K562 (cell line): ENCODE measurements around the gene ENTPD6. TPM values are rescaled to one million over a fixed set of nuclear protein-coding genes. Genes with fewer than 3 reads are reported as not detected.

Experiments used
- ATAC-seq: fragments of 200-7000 bp; cut with Tn5 transposase; 3 replicates; pipeline ENCODE4 v1.9.1; 2020; ENCODE audit warnings: moderate library complexity
- BruUV-seq: library from RNA; stranded (reverse); fragments of 400-500 nt; replicated peaks from 2 replicates; lab custom pipeline; 2021; lab: Mats Ljungman, UMichigan
- CTCF ChIA-PET: fragments of 300-600 bp; formaldehyde crosslinking; extraction: SDS; loops from one replicate; lab custom pipeline; 2021; ENCODE audit warnings: low intra/inter-chr PET ratio; lab: Yijun Ruan, JAX
- POLR2A ChIA-PET: fragments of 300-600, 350-650 bp; sonication (Branson Sonifier 250); formaldehyde crosslinking; extraction: SDS; loops from one replicate; lab custom pipeline; 2021; ENCODE audit warnings: antibody characterized with exemption, inconsistent platforms; lab: Yijun Ruan, JAX
- DNase-seq, 4 experiments: peaks; one replicate each; pipeline versions ENCODE4 v3.0.0 to v3.0.0-alpha.2; 2011 to 2018; ENCODE audit warnings: low spot score in 3 of 4, mixed read lengths in 3 of 4; ENCODE audit errors: extremely low read depth in 1 of 4
- FAIRE-seq: peaks from 2 replicates; lab custom pipeline; 2011; peaks lifted over from hg19 to GRCh38; lab: Jason Lieb, UNC
- H2AFZ ChIP-seq: 2 replicates; pipeline ENCODE4 v1.6.0; 2011; ENCODE audit warnings: low read depth, low read length, control low read depth, inconsistent platforms
- H3K27ac ChIP-seq: fragments of 200-600 bp; 3 replicates; pipeline ENCODE4 v1.8.0; 2011; ENCODE audit warnings: low read depth, mild to moderate bottlenecking, control low read depth, inconsistent platforms, low read length, moderate library complexity, mixed read lengths; ENCODE audit errors: extremely low read depth
- H3K27me3 ChIP-seq, 2 experiments: fragments of 300-600 bp in 1 of 2; 2 replicates in 1 of 2; 3 replicates in 1 of 2; pipeline versions ENCODE4 v1.6.0 to v1.8.0; 2011; ENCODE audit warnings: inconsistent platforms in 2 of 2, low read length in 2 of 2, mild to moderate bottlenecking in 1 of 2, mixed read lengths in 1 of 2, moderate library complexity in 1 of 2; ENCODE audit not compliant: control insufficient read depth in 2 of 2, insufficient read depth in 2 of 2
- H3K36me3 ChIP-seq: fragments of 300-600 bp; 3 replicates; pipeline ENCODE4 v1.8.0; 2011; ENCODE audit warnings: mild to moderate bottlenecking, low read length, inconsistent platforms; ENCODE audit not compliant: control insufficient read depth, insufficient read depth
- H3K4me1 ChIP-seq, 2 experiments: fragments of 200-600 bp in 1 of 2; replicated peaks in 1 of 2; 2 replicates in 1 of 2; 3 replicates in 1 of 2; pipeline versions ENCODE4 v1.5.1 to v1.8.0; 2011; ENCODE audit warnings: inconsistent platforms in 2 of 2, low read length in 2 of 2, mild to moderate bottlenecking in 1 of 2, mixed read lengths in 1 of 2, moderate library complexity in 1 of 2; ENCODE audit not compliant: control insufficient read depth in 2 of 2, insufficient read depth in 2 of 2
- H3K4me2 ChIP-seq: 2 replicates; pipeline ENCODE4 v1.6.1; 2011; ENCODE audit warnings: low read length, control low read depth, inconsistent platforms, mixed read lengths; ENCODE audit not compliant: insufficient read depth
- H3K4me3 ChIP-seq: fragments of 200-600 bp; sonication (generic), shearing (Covaris generic); 2 replicates; pipeline ENCODE4 v1.5.1; 2016; ENCODE audit warnings: control low read depth, inconsistent platforms
- H3K79me2 ChIP-seq: fragments of 200-600 bp; 3 replicates; pipeline ENCODE4 v1.8.0; 2011; ENCODE audit warnings: low read length, inconsistent platforms; ENCODE audit not compliant: control insufficient read depth, insufficient read depth
- H3K9ac ChIP-seq, 2 experiments: 2 replicates each; pipeline versions ENCODE4 v1.6.0 to v1.6.1; 2011; ENCODE audit warnings: low read depth in 2 of 2, low read length in 2 of 2, control low read depth in 1 of 2, inconsistent platforms in 1 of 2, mild to moderate bottlenecking in 1 of 2, mixed read lengths in 1 of 2; ENCODE audit not compliant: insufficient read depth in 1 of 2
- H3K9me1 ChIP-seq: one replicate; pipeline ENCODE4 v1.6.0; 2011; ENCODE audit warnings: inconsistent platforms, mild to moderate bottlenecking, low read length, moderate library complexity; ENCODE audit not compliant: control insufficient read depth, insufficient read depth
- H3K9me3 ChIP-seq: replicated peaks from 2 replicates; pipeline ENCODE4 v1.5.1; 2011; ENCODE audit warnings: low read depth, low read length, inconsistent platforms; ENCODE audit not compliant: control insufficient read depth, insufficient read depth
- H4K20me1 ChIP-seq: replicated peaks from 2 replicates; pipeline ENCODE4 v1.6.1; 2011; ENCODE audit warnings: low read length, inconsistent platforms, mixed read lengths; ENCODE audit not compliant: control insufficient read depth, insufficient read depth
- BCOR ChIP-seq: fragments of 450-650 bp; IDR thresholded peaks from 2 replicates; pipeline ENCODE4 v1.6.1; 2016
- CBX1 ChIP-seq: sonication (generic); IDR thresholded peaks from 2 replicates; pipeline ENCODE4 v1.6.1; 2016; ENCODE audit warnings: antibody characterized with exemption, low read depth, mild to moderate bottlenecking
- FOSL1 ChIP-seq: fragments of 200-800 bp; sonication (Bioruptor generic); conservative IDR thresholded peaks from 2 replicates; pipeline ENCODE4 v1.6.1; 2016; ENCODE audit warnings: missing genetic modification characterization, missing compliant biosample characterization
- HNRNPUL1 ChIP-seq: fragments of 200-400 bp; formaldehyde crosslinking; IDR thresholded peaks from 2 replicates; pipeline ENCODE4 v1.6.1; 2017; ENCODE audit warnings: low read length
- HSF4 ChIP-seq: fragments of 250-450 bp; sonication (Bioruptor Pico); IDR thresholded peaks from 2 replicates; pipeline ENCODE4 v2.1.2; 2022; ENCODE audit warnings: mild to moderate bottlenecking, moderate library complexity, borderline replicate concordance
- IFI16 ChIP-seq: fragments of 250-450 bp; sonication (Bioruptor Pico); IDR thresholded peaks from 2 replicates; pipeline ENCODE4 v2.1.2; 2022; ENCODE audit warnings: mild to moderate bottlenecking, inconsistent platforms
- MECOM ChIP-seq: fragments of 250-450 bp; sonication (Bioruptor Pico); IDR thresholded peaks from 2 replicates; pipeline ENCODE4 v1.8.0; 2022; ENCODE audit warnings: inconsistent platforms
- MTA3 ChIP-seq: fragments of 450-650 bp; formaldehyde crosslinking; IDR thresholded peaks from 2 replicates; pipeline ENCODE4 v1.6.1; 2017; ENCODE audit warnings: mild to moderate bottlenecking, borderline replicate concordance
- NFYB ChIP-seq: IDR thresholded peaks from 2 replicates; pipeline ENCODE4 v1.6.1; 2011; ENCODE audit warnings: mild to moderate bottlenecking, moderate library complexity; ENCODE audit not compliant: insufficient read length; ENCODE audit errors: extremely low read depth
- RFX5 ChIP-seq: IDR thresholded peaks from 2 replicates; pipeline ENCODE4 v1.6.1; 2011; ENCODE audit warnings: low read depth, mild to moderate bottlenecking, improper control_type of control experiment, low read length
- SETDB1 ChIP-seq: IDR thresholded peaks from one replicate; pipeline ENCODE4 v1.6.1; 2012; ENCODE audit warnings: low read length, control low read depth, inconsistent platforms
- TOE1 ChIP-seq, 2 experiments: fragments of 450-650 bp in 1 of 2; sonication (generic) in 1 of 2; formaldehyde crosslinking in 1 of 2; IDR thresholded peaks; 2 replicates each; pipeline versions ENCODE4 v1.7.1 to v1.8.0; 2016 to 2022; ENCODE audit warnings: borderline replicate concordance in 2 of 2, mild to moderate bottlenecking in 2 of 2, antibody characterized with exemption in 1 of 2, inconsistent platforms in 1 of 2, low read depth in 1 of 2, missing genetic modification reagents in 1 of 2, moderate library complexity in 1 of 2
- ZBTB9 ChIP-seq: fragments of 450-650 bp; formaldehyde crosslinking; IDR thresholded peaks from 2 replicates; pipeline ENCODE4 v1.4.0; 2020; ENCODE audit warnings: mild to moderate bottlenecking, moderate library complexity
- ZC3H8 ChIP-seq: fragments of 450-650 bp; IDR thresholded peaks from 2 replicates; pipeline ENCODE4 v1.6.1; 2017
- ZNF589 ChIP-seq: fragments of 200-800 bp; sonication (Bioruptor generic); IDR thresholded peaks from 2 replicates; pipeline ENCODE4 v1.6.1; 2016; ENCODE audit warnings: low read depth, missing genetic modification characterization, missing compliant biosample characterization
- ZNF830 ChIP-seq: fragments of 250-450 bp; sonication (Bioruptor Pico); IDR thresholded peaks from 2 replicates; pipeline ENCODE4 v1.5.0; 2021; ENCODE audit warnings: mild to moderate bottlenecking
- WGBS: fragments of 100-300 bp; shearing (Covaris generic); methylation state at CpG from one replicate; pipeline ENCODE4 v1.1.6; 2016; ENCODE audit warnings: low coverage, mixed read lengths; ENCODE audit not compliant: insufficient coverage; ENCODE audit errors: missing lambda C conversion rate; 5-methylcytosine and 5-hydroxymethylcytosine counted together
- in situ Hi-C: fragments of 300-500 bp; cut with MboI; formaldehyde crosslinking; loops from 4 replicates; pipeline ENCODE4 v1.15.0; 2018; ENCODE audit warnings: inconsistent platforms, mixed read lengths
- intact Hi-C: fragments of 100-400 bp; cut with micrococcal nuclease; formaldehyde crosslinking; loops from 2 replicates; pipeline ENCODE4 v1.14.2; 2022
- polyA plus RNA-seq, 8 experiments: library from polyadenylated mRNA; depleted of rRNA in 4 of 8; stranded (reverse) in 5 of 8; unstranded in 3 of 8; fragments of >200 nt; fragmentation: Nextera tagmentation in 2 of 8; fragmentation: Illumina TruSeq in 1 of 8; extraction: Ambion mirVana in 2 of 8; extraction: Trizol in 1 of 8; gene quantifications; 2 replicates each; pipeline versions ENCODE4 v1.2.1 to v1.2.3, GENCODE V29; 2011 to 2014; ENCODE audit warnings: inconsistent platforms in 1 of 8, missing spikeins in 1 of 8
- total RNA-seq, 7 experiments: library from RNA; depleted of rRNA in 6 of 7; stranded (reverse); fragments of >200 nt in 6 of 7; fragmentation: Illumina TruSeq in 2 of 7; extraction: Trizol in 2 of 7; gene quantifications; 2 replicates each; pipeline versions ENCODE4 v1.2.1 to v1.2.3, GENCODE V29; 2011 to 2021; ENCODE audit warnings: low replicate concordance in 1 of 7
- TF ChIP-seq, protein P1 (sequence below), 2 experiments: fragments of 450-650 bp in 1 of 2; sonication (generic) in 1 of 2; formaldehyde crosslinking in 1 of 2; IDR thresholded peaks in 1 of 2; conservative IDR thresholded peaks in 1 of 2; 2 replicates each; pipeline versions ENCODE4 v1.6.1 to v1.8.1; 2016 to 2023; ENCODE audit warnings: mild to moderate bottlenecking in 2 of 2, moderate library complexity in 2 of 2, inconsistent platforms in 1 of 2, missing genetic modification reagents in 1 of 2
- TF ChIP-seq, protein P2 (sequence below): IDR thresholded peaks from 3 replicates; pipeline ENCODE4 v1.6.1; 2011; ENCODE audit warnings: borderline replicate concordance, mild to moderate bottlenecking; ENCODE audit not compliant: insufficient read length, insufficient read depth

ENTPD6 gene
- total and polyA plus RNA-seq, 9 of the 15 experiments (the other 6 are each of a cell fraction or from before 2014, with no cell fraction given), result 0.82 to 36.8 (median 22.4) TPM

DNA sequence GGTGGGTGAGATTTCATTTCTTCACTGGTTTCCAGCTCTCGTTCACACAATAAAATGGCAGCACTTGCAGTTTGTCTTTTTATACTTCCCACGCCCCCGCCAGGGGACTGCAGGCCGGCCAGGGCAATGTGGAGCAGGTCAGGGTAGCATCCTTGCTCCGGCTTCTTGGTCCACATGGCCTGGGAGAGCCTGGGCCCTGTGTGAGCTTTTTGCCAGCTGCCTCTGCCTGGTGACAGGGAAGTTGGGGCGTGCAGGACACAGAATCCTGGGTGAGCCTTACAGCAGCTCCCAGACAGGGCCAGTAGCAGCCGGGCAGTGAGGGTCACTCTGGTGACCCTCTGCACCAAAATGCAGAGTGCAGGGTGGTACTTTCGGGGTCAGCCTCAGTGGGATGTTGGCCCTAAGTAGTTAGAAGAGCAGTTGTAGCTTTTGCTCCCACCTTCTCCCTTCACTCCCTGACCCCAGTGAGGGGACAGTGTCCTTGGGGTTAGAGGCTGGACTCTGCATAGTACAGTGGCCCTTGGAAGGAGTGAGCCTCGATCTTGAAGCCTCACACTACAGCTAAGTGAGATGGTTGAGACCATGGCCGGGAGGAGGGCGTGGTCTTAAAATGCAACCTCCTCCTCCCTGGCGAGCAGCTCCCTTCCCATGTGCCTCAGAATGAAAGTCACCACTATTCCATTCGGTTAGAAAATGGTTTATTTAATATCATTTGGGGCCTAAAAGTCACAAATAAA, 76.1 kb downstream of the ENTPD6 start:
- DNase-seq (no peak), FAIRE-seq (no peak), ATAC-seq (no peak)
- Histone ChIP-seq H4K20me1 (no peaks in the 10 kb centered on the region), H3K4me2 (no peak overlapping the region), H3K27ac (no peak overlapping the region), H3K9me3 (no peaks in the 10 kb centered on the region), H3K27me3 (no peaks in the 10 kb centered on the region), H3K36me3 (peaks cover 14% of the 10 kb centered on the region; the same call in 1 of the 3 replicates), H3K4me3 (no peak overlapping the region), H2AFZ (no peak overlapping the region), H3K9me1 (no peaks in the 10 kb centered on the region), H3K4me1 (no peaks in the 10 kb centered on the region), H3K79me2 (no peaks in the 10 kb centered on the region), H3K9ac (no peak overlapping the region)
- in situ Hi-C loops, result no loop called here
- intact Hi-C loops, result no loop called here
- no TSS peak for BruUV-seq
- TF ChIP-seq ZNF589 (CRISPR knock-in tag) (no peak), IFI16 (CRISPR knock-in tag) (no peak), NFYB (no peak), ZNF830 (CRISPR knock-in tag) (no peak), RFX5 (no peak), MTA3 (no peak), HNRNPUL1 (no peak), BCOR (no peak), TOE1 (IDR thresholded peaks at IDR 0.05; ENCODE audit: borderline replicate concordance) (no peak), TOE1 (CRISPR knock-in tag; IDR thresholded peaks at IDR 0.05; ENCODE audit: borderline replicate concordance, low read depth) (no peak), CBX1 (no peak), HSF4 (CRISPR knock-in tag) (no peak), ZC3H8 (no peak), MECOM (CRISPR knock-in tag) (no peak), SETDB1 (no peak), ZBTB9 (CRISPR knock-in tag) (no peak), FOSL1 (tag) (no peak)
- TF ChIP-seq, protein P1, sequence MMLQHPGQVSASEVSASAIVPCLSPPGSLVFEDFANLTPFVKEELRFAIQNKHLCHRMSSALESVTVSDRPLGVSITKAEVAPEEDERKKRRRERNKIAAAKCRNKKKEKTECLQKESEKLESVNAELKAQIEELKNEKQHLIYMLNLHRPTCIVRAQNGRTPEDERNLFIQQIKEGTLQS (IDR thresholded peaks at IDR 0.05), result no peak
- TF ChIP-seq, protein P1 (CRISPR knock-in tag; conservative IDR thresholded peaks at IDR 0.05), result no peak
- TF ChIP-seq, protein P2, sequence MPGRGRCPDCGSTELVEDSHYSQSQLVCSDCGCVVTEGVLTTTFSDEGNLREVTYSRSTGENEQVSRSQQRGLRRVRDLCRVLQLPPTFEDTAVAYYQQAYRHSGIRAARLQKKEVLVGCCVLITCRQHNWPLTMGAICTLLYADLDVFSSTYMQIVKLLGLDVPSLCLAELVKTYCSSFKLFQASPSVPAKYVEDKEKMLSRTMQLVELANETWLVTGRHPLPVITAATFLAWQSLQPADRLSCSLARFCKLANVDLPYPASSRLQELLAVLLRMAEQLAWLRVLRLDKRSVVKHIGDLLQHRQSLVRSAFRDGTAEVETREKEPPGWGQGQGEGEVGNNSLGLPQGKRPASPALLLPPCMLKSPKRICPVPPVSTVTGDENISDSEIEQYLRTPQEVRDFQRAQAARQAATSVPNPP, result no peak
- CTCF ChIA-PET, result no interaction called here
- WGBS, result 80% methylated on average over 8 of the region's 13 CpGs
- POLR2A ChIA-PET, result interaction anchor here (1.1 kb wide), 1 partner anchor 24 kb away, joined by 4 read pairs; the partner anchor contains the start of gene PYGB
